ENCODE results near the gene MRLN. TPM values are rescaled to one million over a fixed set of nuclear protein-coding genes. Genes with fewer than 3 reads are reported as not detected.

Gene MRLN
- total RNA-seq, result not detected in 2 replicates

DNA sequence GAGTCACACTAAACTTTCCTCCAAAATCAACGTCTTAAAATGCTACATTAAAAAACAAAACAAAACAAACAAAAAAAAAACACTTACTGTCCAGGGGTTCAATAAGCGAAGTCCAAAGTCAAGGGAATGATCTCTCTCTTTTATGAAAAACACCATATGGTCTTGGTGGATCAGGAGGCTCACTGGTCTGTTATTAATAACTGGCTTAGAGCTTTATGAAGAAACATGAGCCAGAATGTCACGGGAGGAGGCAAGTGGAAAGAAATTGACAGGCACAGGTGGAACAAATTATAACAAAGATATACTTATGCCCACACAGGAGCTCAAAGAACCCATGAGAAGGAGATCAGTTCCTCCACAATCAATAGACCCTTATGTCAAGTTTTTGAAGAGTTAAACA lies at the start of gene MRLN:
TSS of gene MRLN (minus strand) at position 189 of the 400 bp plus-strand sequence.

DNA sequence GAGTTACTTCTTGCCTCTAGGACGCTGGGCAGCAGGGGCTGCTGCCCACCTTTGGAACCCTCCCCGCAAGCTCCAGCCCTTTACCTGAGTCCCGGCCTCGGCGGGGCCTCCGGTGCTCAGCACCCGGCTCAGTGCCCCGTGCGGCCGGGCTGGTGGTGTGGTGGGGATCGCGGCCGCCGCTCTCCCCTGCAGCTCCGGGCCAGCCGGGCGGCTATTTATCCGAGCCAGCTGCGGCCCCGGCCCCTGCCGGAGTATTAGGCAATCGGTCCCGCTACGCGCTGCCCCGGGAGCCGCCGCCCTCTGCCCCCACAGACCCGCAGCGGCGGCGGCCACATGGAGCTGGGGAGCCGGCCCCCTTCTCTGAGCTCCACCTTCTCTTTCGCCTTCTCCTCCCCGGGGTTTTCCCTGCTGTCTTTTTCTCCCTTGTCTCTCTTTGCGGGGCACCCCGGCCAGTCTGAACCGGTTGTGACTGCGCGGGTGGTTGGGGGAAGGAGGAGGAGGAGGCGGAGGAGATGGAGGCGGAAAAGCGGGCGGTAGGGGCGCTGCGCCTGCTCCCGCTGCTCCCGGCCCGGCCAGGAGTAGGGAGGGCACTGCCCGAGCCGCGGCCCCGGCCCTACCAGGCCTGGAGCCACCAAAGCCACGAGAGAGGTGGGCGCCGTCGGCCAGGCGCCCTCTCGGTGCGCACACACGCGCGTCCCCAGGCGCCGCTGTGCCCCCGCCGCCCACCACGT lies 43.7 kb downstream of the MRLN start, which contains the start of gene SLC16A9:
TSS of gene SLC16A9 (minus strand) at position 456 of the 731 bp plus-strand sequence. CDS start 25,559 bp downstream, outside the sequence.

Other genes starting within 250 kb of the MRLN start
- gene SLC16A9, start 43.6 kb downstream of the MRLN start, total RNA-seq, result 0.30 and 0.97 TPM in 2 replicates
- gene CCDC6, start 153.1 kb upstream of the MRLN start, total RNA-seq, result 15.8 and 21.4 TPM in 2 replicates

Data from epithelial cell of umbilical artery (primary cell).